ENCODE data around the gene ARHGEF6.
A peak's percentile ranks its signal among the peaks of the same experiment; 100 is the strongest.
"Not testable (repeated sequence)": the region's sequence is repeated elsewhere in the genome, so short reads cannot be mapped to it uniquely, and the experiment has no call there.

Gene ARHGEF6, protein sequence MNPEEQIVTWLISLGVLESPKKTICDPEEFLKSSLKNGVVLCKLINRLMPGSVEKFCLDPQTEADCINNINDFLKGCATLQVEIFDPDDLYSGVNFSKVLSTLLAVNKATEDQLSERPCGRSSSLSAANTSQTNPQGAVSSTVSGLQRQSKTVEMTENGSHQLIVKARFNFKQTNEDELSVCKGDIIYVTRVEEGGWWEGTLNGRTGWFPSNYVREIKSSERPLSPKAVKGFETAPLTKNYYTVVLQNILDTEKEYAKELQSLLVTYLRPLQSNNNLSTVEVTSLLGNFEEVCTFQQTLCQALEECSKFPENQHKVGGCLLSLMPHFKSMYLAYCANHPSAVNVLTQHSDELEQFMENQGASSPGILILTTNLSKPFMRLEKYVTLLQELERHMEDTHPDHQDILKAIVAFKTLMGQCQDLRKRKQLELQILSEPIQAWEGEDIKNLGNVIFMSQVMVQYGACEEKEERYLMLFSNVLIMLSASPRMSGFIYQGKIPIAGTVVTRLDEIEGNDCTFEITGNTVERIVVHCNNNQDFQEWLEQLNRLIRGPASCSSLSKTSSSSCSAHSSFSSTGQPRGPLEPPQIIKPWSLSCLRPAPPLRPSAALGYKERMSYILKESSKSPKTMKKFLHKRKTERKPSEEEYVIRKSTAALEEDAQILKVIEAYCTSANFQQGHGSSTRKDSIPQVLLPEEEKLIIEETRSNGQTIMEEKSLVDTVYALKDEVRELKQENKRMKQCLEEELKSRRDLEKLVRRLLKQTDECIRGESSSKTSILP
- 184 to 328 (median 253) reads per million in 4 donors for total RNA-seq

- DNase-seq = peak in 1 of 5 donors; percentile 78
Observed at GRCh38 chrX:136780763-136781162, at the start of gene ARHGEF6. ARHGEF6 (minus strand) TSS chrX:136780932; CDS start chrX:136780882, 50 bp downstream.

GRCh38 chrX:136829413-136829812 lies 48.7 kb upstream of the ARHGEF6 start:
- no peak for DNase-seq

GRCh38 chrX:136828830-136829229 lies 48.1 kb upstream of the ARHGEF6 start:
- no peak for DNase-seq

DNA sequence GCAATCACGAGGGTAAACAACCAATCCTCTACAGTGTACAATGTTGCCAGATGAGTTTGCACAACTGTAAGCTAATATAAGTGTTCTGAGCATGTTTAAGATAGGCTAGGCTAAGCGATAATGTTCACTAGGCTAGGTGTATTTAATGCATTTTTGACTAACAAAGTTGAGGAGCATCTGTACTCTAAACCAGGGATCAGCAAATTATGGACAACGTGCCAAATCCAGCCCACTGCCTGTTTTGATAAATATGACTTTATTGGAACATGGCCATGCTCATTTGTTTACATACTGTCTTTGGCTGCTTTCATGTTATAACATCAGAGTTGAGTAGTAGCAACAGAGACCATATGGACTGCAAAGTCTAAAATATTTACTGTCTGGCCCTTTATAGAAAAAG lies 46.3 kb upstream of the ARHGEF6 start:
- no peak for DNase-seq

- no peak for DNase-seq
Observed at GRCh38 chrX:136825771-136826170, 45.0 kb upstream of the ARHGEF6 start.

DNA sequence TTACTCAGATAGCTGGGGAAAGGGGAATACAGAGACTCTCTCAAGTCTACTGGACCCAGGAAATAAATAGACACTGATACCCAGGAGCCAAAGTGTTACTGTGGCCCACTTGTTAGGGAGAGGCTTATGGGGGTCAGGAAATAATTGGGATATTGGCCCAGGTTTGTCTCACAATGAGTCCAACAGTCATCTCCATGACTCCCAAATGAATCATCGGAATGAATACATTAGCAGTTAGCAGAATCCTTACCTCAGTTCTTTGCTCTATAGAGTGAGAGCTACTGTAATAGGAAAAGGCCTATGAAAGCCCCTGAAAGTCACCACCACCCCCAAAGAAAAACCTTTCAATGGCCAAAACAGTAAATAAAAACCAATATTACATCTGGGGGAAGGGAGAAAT lies 42.4 kb upstream of the ARHGEF6 start:
- no peak for DNase-seq

GRCh38 chrX:136822337-136823095 lies 41.8 kb upstream of the ARHGEF6 start:
- DNase-seq = no peak

GRCh38 chrX:136819756-136820155 lies 39.0 kb upstream of the ARHGEF6 start:
- DNase-seq = not testable (repeated sequence)

DNA sequence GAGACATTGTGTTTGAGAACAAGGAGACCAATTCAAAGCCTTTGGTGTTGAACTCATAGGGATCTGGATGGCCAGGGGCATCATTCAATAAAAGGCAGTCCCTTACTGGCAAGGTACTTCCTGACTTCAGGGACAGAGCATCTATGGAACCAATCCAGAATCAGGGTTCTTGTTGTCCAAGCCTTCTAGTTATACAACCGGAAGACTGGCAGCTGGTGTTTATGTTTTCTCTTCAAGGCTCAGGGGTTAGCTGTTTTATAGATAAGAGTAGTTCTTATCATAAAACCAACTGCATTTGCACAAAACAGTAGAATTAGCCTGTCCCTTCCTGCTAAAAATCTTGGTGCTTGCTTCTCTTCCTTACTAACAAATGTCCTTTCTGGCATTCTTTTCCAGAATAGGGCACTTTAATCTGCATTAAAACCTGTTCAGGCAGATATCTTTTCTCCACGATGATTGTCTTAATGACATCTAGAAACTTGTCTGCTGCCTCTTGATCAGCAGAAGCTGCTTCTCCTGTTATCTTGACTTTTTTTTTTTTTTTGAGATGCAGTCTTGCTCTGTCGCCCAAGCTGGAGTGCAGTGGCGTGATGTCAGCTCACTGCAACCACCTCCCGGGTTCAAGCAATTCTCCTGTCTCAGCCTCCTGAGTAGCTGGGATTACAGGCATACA lies 38.4 kb upstream of the ARHGEF6 start:
- no peak for DNase-seq

DNA sequence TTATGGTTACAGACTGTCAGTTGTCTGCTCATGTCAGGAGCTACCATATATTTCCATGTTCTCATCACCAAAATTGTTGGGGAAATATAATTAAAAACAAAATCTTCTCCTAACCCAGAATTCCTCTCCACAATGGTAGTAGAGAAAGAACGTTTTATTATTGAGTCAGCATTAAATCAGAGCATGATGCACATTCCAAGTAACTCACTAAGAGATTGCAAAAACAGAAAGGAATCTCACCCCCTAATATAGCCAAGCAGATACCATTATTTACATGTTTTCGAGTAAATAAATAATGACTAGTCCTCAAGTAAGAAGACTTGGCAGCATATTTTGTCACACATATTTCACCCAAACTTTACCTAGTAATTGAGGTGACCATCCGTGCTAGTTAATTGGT lies 36.2 kb upstream of the ARHGEF6 start:
- no peak for DNase-seq

DNA sequence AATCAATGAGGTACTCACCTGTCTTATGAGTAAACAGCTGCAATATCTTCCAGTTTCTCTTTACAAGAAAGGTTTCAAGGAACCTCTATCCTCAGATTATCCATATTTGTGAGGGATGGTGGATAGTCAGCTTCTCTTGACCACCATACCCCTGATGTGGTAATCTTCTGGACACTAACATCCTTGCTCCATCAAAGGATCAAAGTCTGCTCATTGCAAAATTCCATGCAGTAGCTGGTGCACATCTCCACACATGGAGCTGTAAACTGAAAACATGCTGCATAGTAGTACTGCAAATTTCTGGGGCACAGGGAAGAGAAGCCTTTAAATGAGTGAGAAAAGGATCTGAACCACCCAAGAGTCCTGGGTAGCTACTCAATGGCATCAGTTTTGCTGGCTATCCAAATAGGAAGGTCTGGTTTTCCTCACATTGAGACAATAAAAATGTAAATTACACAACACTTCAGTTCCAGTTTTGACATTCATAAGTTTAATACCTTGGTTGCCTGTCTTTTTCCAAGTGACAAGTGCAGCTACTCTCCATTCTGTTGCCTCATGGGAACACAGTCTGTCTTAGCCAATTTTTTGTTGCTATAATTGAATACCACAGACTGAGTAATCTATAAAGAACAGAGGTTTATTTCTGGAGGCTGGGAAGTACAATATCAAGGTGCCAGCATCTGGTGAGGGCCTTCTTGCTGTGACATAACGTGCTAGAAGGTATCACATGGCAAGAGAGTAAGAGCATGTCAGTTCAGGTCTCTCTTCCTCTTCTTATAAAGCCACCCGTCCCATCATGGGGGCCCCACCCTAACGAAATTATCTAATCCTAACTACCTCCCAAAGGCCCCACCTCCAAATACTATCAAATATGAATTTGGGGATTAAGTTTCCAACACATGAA lies 34.4 kb upstream of the ARHGEF6 start:
- DNase-seq = no peak

- no peak for DNase-seq
Observed at GRCh38 chrX:136812286-136812685, 31.6 kb upstream of the ARHGEF6 start.

DNA sequence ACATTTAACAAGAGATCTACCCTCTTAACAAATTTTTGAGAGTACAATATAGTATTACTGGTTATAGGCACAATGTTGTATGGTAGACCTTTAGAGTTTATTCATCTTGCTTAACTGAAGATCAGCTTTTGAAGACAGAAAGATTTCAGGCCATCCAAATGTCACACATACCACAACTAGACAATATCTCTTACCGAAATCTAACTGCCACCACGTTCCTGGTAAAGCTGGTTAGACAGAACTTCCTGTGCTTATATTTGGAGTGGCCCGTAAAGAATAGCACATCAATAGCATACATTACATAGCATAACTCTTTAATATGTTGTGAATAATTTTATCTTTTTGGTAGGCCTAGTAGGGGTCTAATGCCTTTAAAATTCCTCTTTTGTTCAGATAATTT lies 29.8 kb upstream of the ARHGEF6 start:
- peak in 1 of 5 donors; percentile 70 for DNase-seq

- DNase-seq = no peak
Observed at GRCh38 chrX:136806891-136807410, 26.2 kb upstream of the ARHGEF6 start.

- DNase-seq = no peak
Observed at GRCh38 chrX:136802515-136802914, 21.8 kb upstream of the ARHGEF6 start.

GRCh38 chrX:136797787-136798186 lies 17.1 kb upstream of the ARHGEF6 start:
- DNase-seq = no peak

- not testable (repeated sequence) for DNase-seq
Observed at GRCh38 chrX:136795132-136795531, 14.4 kb upstream of the ARHGEF6 start.

- DNase-seq = not testable (repeated sequence)
Observed at GRCh38 chrX:136794660-136795059, 13.9 kb upstream of the ARHGEF6 start.

DNA sequence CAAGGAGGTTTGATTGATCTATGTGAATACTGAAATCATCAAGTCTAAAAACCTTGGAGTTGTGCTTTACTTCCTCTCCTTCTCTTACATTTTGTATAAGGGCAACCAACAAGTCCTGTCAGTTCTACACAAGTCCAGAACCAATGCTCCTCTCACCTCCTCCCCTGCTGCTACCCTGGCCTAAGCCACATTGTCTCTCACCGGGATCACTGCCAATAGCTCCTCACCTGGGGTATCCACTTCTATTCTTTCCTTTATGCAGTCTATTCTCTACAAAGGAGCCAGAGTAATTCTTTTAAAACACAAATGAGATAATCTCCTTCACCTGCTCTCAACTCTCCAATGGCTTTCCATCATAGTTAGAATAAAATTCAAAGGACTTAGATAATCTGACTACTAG lies 13.3 kb upstream of the ARHGEF6 start:
- no peak for DNase-seq

DNA sequence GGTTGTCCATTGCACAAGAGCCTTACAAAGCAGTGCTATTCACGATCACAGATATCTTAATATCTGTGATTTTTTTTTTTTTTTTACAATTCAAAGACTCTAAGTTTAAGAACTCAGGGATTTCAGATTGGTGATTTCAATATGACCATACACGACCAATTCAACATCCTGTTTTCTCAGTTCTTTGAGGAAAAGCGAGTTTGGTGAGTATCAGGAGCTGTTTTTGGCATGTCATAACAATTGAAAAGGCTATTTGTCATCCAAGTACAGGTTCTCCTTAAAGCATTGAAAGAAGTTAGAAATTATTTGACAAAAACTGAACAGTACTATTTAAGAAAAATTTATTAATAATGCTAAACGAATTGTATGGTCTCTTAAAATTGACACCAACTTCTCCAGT lies 9.1 kb upstream of the ARHGEF6 start:
- DNase-seq = no peak

- no peak for DNase-seq
Observed at GRCh38 chrX:136784231-136784630, 3.5 kb upstream of the ARHGEF6 start.

Measured in T-helper 1 cell (primary cell).